HG03159 (cell line): ENCODE data around the gene WWOX.
"Not testable (repeated sequence)": the region's sequence is repeated elsewhere in the genome, so short reads cannot be mapped to it uniquely, and the experiment has no call there.

Experiments used
- ATAC-seq: cut with Tn5 transposase; IDR thresholded peaks from one replicate; pipeline ENCODE4 v1.9.1; 2021; ENCODE audit warnings: mild to moderate bottlenecking, moderate library complexity; ENCODE audit not compliant: unreplicated experiment

Gene WWOX

DNA sequence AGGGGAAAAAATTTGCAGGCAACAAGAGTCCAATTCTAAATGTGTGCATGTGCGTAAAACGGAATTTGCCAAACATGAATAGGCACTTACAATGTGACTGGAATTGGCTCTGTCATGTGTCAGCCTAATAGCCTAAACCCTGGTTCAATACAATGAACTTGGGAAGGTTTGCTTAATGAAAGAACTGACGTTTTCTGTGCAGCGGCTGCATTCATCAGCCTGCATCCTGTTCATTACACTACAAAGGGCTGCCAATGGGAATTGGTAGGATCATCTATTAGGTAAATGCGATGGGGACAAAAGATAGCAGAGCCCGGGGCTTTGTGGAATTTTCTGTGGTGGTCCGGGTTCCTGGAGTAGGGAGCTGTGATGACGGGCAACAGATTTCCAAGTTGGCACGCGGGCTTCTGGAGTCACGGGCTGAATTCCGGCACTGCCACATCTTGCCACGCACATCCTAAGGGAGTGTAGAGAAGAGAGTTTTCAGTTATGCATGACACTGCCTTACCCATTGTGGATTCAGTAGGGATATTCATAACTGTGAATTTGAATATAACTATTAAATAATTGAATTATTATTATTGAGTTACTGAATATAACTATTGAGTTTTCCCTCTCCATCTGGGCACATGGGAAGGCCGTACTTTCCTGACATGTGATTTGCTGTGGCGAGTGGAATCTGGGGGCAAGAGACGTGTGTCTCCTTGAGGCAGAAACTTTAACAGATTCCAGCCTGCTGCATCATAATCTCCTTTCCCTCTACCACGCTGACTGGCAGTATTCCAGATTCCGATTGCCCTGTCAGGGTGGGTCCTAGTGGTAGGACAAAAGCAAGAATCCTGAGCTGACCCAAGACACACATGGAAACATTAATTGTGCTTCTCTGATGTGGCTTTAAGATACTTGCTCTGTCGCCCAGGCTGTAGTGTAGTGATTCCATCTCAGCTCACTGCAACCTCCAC lies 565.6 kb downstream of the WWOX start:
- no peak for ATAC-seq

DNA sequence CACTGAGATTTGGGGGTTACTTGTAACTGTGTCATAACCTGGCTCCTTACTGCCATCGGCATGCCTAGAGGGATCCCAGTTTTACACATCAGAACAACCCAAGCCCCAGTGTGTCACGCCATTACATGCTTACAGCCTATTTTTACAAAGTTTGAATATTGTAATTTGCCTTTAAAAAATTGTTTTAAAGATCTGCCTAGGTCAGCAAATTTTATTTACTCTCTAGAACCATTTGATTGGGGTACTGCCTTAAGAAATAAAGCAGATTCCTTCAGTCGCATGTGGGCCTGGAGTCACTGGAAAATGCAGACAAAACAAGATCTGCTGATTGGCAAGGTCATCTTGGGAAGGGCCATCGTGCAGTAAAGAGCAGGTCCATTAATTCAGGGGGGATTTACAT lies 566.9 kb downstream of the WWOX start:
- no peak for ATAC-seq

DNA sequence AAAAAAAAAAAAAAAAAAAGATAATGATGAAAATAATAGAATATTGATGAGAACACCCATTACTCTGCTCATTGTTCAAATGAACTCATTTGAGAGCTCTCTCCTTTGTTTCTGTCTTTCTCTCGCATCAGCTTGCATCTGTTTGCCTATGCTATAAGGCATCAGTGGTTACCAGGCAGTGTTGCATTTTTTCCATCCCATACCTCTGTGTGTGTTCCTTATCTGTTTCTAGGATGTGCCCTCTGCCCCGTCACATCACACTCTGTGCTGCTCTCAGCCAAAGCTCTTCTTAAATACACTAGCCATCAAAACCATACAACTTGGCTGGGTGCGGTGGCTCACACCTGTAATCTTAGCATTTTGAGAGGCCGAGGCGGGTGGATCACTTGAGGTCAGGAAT lies 568.2 kb downstream of the WWOX start:
- ATAC-seq: no peak

DNA sequence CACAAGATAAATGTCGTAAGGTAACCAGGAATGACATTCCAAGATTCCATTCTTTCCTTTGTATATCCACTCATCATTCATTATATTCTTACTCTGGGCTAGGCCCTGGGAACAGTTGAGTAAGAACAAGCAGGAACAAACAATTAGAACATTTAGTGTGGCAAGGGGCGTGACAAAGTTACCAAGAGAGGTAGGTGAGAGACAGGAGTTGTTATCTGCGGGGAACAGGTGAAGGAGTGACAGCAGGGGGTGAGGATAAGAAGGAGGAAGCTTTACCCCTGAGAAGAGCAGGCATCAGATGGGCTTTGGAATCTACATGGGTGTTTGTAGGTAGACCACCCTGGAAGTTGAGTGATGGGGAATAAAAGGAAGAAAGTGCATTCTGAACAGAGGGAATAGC lies 568.9 kb downstream of the WWOX start:
- ATAC-seq: no peak

DNA sequence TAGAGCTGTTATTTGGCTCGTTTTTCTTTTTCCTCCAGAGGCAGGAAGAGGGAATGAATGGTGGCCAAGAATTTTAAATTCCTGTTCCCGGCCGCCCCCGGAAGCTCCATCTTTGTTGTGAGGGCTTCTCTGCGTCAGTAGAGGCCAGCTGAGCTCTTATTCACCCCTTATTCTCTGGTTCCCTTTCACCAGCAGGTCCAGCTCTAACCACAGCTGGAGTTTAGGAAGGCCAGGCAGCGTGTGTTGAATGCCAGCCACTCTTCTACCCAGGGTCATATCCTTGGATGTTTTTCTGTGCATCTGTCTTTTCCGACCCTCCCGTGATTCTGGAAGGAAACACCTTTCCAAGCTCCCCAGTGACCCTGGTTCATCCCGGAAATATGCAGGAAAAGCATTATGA lies 570.5 kb downstream of the WWOX start:
- ATAC-seq: no peak

DNA sequence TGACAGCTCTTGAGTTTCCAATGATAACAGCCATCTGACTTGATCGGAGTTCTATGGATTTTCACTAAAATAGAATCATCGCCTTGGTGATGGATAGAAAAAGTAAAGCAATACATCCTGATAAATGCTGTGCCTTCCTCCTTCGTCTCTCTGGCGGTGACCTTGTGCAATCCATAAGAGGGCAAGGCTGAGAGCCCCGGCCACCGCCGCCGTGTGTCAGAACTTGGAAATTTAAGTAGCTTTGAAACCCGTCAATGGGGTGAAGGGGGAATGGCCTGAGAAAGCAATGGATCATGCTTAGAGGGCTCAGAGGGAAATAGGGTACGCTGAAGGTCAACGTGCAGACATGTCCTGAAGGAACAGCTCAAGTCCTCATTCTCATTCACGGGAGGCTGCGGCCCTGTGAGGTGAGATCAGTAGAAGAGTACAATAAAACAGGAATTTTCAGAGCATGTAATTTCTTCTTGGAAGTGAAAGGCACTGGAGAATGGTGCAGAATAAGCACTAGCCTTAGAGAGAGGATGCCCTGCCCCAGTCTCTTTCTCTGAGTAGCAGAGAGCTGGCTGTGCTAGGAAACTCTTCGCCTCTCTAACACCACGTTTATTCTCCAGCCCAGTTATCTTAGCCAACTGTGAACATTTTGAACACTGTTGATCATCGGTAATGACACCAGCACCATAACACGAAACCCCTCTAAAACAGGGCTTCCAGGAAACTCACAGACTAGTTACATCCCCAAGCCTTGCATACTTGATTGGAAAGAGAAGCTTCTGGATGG lies 573.5 kb downstream of the WWOX start:
- ATAC-seq: no peak

DNA sequence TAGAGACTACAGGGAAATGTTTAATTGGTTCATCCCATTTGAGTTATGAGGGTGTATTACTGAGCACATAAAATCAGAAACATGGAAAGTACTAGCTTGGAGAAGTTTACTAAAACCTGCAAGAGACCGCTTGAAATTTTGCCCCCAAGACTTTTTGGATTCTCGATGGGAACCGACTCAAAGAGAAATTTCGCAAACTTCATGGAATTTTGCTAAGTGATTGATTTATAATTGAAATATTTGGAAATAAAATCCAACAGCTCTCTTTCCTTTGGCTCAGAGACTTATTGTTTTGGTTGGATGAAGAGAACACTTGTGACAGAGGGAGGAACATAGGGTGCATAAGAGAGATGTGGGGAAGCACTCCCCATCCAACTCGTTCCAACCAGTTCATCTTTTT lies 574.4 kb downstream of the WWOX start:
- no peak for ATAC-seq

DNA sequence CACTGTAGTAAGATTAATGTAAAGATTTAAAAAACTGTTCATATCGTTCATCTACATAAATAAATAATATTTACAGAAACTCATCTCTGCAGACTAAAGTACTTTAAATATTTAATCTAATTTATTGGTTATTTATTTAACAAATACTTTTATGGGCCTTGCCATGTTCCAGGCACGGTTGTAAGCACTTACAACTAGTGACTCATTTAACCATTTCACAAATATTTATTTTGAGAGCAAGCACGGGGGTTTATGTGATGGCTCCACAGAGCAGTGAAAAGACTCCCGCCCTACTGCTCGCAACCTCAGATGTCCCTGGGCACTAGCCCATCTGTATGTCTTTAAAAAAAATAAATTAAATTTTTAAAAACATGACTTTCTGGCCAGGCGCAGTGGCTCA lies 575.9 kb downstream of the WWOX start:
- no peak for ATAC-seq

DNA sequence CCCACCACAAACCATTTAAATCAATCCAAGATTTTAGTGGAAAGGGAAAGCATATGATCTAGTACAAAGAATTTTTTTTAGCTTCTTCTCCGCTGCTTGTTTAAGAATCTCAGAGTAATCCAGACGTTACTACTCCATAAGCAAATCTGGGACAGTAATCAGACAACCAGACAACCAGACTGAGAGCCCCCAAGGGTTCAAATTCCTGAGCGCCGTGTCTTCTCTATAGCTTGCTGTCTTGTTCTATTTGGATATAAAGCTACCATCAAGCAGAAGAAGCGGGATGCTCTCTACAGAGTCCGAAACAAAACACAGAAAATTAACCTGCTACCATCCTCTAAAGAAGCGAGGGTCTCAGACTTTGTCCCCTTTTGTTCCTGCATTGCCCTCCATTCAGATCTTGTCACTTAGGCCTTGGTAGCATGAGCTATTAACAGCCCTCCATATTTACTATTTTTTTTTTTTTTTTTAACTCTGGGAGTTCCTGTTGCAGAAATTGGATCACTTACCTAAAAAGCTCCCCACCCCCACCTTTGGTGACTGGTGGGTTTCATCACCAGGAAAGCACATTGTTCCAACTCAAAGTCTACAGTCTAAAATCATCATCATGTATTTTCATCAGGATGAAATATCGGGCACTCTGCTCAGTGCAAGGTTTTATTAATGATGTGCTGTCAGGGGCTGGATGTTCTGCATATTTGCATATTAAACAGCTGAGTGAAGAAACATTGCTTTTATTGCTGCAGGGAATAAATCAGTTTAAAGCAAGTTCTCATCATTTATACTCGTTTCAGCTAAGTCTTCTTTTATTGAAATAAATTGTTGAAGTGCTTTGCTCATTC lies 576.7 kb downstream of the WWOX start:
- ATAC-seq: no peak

DNA sequence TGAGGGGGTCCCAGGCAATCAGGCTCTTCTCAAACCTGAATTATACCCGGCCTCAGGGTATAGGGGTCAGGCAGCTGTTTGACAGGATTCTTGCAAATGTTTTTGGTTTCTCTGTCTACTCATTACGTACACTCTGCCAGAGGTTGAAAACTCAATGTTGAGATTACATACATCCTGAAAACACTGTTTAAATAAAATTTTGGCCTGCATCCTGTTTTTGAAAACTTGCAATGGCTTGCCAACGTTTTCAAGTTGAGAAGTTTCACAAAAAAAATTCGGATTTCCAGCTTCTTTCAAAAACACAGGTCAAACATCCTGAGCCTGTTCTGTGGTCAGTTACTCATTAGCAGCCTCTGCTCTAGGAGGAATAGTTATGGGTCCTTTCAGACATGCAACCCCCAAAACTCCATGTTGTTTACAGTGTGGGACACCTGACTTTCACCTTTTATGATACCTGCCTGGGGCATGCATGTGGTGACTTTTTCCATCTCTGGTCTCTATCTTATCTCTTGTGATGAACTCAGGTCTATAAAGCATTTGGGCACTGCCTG lies 577.8 kb downstream of the WWOX start:
- no peak for ATAC-seq

DNA sequence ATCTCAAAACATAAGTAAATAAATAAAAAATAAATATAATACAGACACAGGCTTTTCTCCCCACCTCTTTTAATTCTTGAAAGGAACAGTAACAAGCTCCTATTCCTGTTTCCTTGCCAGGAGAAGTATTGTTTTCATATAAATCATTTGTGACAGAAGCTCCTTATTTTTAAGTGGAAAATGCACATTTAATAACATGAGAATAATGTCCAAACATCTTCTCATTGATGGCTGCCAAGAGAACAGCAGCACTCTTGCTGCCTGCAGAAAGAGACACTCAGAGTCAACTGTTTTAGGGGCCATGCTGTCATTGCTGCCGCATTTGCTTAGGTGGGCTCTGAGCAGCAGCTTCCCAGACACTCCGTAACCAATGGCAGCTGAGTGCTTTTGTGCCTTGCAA lies 580.1 kb downstream of the WWOX start:
- ATAC-seq: no peak

DNA sequence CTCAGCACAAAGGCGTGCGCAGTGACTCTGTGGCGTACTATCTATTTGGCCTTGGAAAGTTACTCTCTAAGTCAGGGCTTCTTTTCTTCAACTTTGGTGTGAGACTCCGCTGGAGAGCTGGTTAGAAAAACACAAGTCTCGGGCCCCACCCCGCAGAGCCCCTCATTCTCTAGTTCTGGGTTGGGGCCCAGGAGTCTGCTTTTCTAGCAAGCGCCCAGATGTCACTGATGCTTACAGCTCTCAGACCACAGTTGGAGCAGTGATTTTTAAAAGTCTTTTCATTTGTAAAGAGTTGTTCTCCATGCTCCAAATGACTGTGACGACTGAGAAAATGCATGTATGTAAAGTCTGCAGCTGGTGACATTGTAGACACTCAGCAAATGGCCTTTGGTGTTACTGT lies 582.3 kb downstream of the WWOX start:
- no peak for ATAC-seq

DNA sequence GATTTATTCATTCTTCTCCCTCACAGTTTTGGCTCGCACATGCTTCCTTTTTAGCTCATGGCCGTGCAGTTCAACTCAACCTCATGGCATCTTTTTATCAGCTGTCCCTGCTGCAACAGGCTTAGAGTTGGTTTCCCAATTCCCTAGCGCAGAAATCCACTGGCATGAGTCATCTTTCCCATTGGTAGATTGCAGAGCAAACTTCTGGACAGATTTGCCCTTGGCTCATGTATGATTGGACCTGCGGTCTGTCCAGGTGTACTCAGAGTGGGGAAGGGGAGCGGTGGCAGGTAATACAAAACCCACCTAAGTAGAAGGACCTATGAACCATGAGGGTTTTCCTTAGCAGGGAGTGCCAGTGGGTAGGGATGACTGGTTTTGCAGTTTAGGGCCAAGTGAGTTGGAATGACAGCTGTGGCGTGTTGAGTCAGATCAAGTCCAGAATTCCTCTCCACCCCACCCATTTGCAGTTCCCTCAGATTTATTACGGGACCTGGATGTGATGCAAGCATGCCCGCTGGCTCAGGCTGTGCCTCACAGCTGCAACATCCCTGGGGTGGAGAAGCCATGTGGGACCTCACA lies 584.7 kb downstream of the WWOX start:
- no peak for ATAC-seq

DNA sequence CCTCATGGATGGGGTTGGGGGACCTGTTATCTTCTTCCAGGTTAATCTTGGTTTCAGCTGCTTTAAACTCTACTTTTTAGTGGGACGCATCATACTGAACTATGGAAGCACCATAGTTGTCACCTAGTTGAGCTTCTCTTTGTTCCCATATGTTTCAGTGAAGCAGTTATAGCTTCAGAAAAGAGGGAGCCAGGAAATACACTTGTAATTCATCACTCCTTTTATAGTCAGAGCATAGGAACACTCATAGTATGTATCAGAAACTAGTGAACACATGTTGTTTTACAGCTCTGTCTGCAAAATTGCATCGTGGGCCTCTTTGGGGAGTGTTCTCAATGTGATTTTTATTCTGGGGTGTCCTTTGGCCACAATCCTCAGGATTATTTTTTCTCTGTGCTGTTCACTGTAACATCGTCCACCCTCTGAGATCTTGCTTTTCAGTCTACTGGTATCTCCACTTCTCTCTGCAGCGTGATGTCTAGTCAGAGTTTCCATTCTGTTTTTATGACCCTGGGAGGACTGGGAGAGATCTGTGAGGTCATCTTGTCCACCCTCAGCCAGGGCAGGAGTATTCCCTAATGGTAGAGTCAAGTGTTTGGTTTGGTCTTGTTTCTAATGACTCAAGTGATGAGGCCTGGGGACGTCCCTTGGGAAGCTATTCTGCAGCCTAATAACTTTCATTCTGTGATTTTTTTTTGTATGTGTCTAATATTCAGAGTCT lies 585.4 kb downstream of the WWOX start:
- ATAC-seq: no peak

DNA sequence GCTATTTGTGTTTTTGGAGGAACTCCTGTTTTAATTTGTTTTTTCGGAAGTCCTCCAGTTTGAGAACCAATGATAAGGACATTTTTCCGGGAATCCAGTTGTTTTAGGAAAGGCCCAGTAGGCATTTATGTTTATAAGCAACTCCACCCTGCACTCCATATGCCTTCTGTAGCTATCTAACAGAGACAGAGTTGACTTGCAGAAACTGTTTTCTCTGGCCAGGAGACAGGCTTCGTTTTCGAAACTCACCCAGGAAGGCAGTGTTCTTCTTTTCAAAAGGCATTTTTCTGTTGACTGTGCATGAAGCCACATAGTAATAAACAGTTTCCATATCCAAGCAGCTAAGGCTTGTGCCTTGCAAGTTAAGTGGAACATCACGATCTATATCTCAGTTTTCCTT lies 587.1 kb downstream of the WWOX start:
- ATAC-seq: no peak

DNA sequence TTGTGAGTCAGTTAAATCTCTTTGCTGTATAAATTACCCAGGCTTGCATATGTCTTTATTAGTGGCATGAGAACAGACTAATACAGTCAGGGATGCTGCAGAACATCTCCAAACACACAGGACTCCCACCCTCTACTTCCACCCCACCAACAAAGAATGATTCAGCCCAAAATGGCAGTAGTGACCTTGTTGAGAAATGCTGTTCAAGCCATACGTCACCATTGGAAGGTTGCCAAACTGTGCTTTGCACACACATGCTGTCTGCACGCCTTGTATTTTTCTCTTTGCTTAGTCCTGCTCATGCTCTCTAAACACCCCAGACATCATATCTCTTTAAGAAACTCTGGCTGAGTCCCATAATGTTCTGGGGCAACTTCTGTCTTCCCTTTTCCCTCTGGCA lies 589.6 kb downstream of the WWOX start:
- no peak for ATAC-seq

DNA sequence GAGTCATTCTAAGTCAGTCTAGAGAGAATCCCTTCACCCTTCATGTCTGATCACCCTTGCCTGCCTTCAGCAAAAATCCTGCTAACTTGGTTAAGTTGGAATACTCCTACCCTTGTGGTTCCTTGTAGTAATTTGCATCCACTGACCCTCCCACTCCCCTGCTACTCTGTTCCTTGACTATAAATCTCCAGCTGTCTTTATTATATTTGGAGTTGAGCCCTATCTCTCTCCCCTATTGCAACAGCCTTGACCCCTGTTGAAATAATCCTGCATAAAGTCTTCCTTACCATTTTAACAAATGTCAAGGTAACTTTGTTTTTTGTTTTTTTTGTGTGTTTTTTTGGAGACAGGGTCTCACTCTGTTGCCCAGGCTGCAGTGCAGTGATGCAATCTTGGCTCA lies 590.1 kb downstream of the WWOX start:
- ATAC-seq: no peak

DNA sequence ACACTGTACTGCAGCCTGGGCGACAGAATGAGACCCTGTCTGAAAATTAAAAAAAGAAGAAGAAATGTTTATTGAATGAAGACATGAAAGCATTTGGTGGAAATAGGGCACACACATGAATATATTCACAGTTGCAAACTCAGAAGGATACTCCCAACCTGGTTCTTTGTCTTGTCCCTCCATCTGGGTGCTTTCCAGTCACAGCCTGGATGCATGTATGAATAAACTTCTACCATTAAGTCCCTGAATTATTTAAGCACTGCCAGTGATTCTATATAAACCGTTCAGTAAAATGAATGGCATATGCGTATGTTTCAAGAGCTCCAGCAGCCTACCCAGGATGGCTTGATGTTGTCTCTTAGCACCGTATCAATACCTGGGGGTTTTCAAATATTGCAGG lies 591.1 kb downstream of the WWOX start:
- no peak for ATAC-seq

DNA sequence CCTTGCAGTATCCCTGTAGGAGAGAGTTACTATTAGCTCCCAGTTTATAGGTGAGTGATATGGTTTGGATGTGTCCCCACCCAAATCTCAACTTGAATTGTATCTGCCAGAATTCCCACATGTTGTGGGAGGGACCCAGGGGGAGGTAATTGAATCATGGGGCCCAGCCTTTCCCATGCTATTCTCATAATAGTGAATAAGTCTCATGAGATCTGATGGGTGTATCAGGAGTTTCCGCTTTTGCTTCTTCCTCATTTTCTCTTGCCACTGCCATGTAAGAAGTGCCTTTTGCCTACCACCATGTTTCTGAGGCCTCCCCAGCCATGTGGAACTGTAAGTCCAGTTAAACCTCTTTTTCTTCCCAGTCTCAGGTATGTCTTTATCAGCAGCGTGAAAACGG lies 592.3 kb downstream of the WWOX start:
- ATAC-seq: not testable (repeated sequence)

DNA sequence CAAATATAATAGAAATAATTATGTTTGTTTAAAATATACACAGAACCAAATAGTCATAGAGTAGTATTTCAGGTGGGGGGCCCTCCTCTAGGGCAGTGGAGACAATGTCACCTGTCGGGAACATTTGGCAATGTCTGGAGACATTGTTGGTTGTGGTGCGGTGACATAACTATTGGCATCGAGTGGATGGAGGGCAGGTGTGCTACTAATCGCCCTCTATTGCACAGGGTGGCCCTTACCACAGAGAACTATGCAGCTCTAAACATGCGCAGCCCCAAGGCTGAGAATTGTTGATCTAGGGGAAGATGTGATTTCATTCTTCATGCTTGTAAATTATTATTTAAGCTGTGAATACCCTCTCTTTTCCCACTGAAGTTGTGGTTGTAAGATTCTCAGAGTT lies 594.0 kb downstream of the WWOX start:
- ATAC-seq: no peak
